GM06990 (cell line): ENCODE data around the gene KRTAP5-4.

Source experiments
- DNase-seq: peaks from one replicate; pipeline ENCODE4 v3.0.0-alpha.2; 2011; ENCODE audit not compliant: insufficient read length; ENCODE audit errors: extremely low read depth
- H3K27me3 ChIP-seq: replicated peaks from 2 replicates; pipeline ENCODE4 v1.6.0; 2011; ENCODE audit warnings: low read length; ENCODE audit not compliant: control insufficient read depth, insufficient read depth
- H3K36me3 ChIP-seq: 2 replicates; pipeline ENCODE4 v1.5.1; 2011; ENCODE audit warnings: low read length; ENCODE audit not compliant: control insufficient read depth, insufficient read depth
- H3K4me3 ChIP-seq: replicated peaks from 2 replicates; pipeline ENCODE4 v1.5.1; 2011; ENCODE audit warnings: low read depth, mild to moderate bottlenecking, control low read depth, low read length
- TF ChIP-seq, protein P1 (sequence below): IDR thresholded peaks from 2 replicates; pipeline ENCODE4 v1.5.1; 2011; ENCODE audit warnings: low read length, control low read depth, mild to moderate bottlenecking, inconsistent platforms; ENCODE audit not compliant: insufficient read depth, poor library complexity, severe bottlenecking

The KRTAP5-4 gene

GRCh38 chr11:1573077-1573902 is 48.6 kb downstream of the KRTAP5-4 start:
- no peak for DNase-seq
- Histone ChIP-seq H3K4me3 (no peak overlapping the region), H3K27me3 (peaks cover 4% of the 10 kb centered on the region; the same call in 1 of the 2 replicates), H3K36me3 (no peaks in the 10 kb centered on the region)
- TF ChIP-seq, protein P1, sequence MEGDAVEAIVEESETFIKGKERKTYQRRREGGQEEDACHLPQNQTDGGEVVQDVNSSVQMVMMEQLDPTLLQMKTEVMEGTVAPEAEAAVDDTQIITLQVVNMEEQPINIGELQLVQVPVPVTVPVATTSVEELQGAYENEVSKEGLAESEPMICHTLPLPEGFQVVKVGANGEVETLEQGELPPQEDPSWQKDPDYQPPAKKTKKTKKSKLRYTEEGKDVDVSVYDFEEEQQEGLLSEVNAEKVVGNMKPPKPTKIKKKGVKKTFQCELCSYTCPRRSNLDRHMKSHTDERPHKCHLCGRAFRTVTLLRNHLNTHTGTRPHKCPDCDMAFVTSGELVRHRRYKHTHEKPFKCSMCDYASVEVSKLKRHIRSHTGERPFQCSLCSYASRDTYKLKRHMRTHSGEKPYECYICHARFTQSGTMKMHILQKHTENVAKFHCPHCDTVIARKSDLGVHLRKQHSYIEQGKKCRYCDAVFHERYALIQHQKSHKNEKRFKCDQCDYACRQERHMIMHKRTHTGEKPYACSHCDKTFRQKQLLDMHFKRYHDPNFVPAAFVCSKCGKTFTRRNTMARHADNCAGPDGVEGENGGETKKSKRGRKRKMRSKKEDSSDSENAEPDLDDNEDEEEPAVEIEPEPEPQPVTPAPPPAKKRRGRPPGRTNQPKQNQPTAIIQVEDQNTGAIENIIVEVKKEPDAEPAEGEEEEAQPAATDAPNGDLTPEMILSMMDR = no peak

- Histone ChIP-seq H3K4me3 (peak within 1 kb of the TSS; percentile 40), H3K36me3 (no peaks in the 10 kb centered on the region), H3K27me3 (peaks cover 4% of the 10 kb centered on the region; the same call in 1 of the 2 replicates)
- peak; percentile 82 for DNase-seq
- TF ChIP-seq, protein P1 = no peak
Measured at GRCh38 chr11:1572197-1573076, 49.5 kb downstream of the KRTAP5-4 start, which contains the start of gene DUSP8. Gene DUSP8, minus strand, starts transcription at chr11:1572271. Its CDS starts 6,445 bp downstream, at chr11:1565826.

GRCh38 chr11:1571760-1572196 is 50.2 kb downstream of the KRTAP5-4 start:
- TF ChIP-seq, protein P1 = no peak
- peaks cover 4% of the 10 kb centered on the region; the same call in 1 of the 2 replicates for H3K27me3 ChIP-seq
- no peak overlapping the region for H3K4me3 ChIP-seq
- no peak for DNase-seq
- H3K36me3 ChIP-seq = no peaks in the 10 kb centered on the region
